Activated CD4-positive, alpha-beta T cell treated with anti-CD3 and anti-CD28 coated beads for 24 hours (primary cell): ENCODE data around the gene CFAP90.

Source experiments
- DNase-seq, 2 donors: peaks; one replicate each; pipeline ENCODE4 v3.0.0-alpha.2; 2020; ENCODE audit warnings: low read depth in 2 of 2

The CFAP90 gene

DNA sequence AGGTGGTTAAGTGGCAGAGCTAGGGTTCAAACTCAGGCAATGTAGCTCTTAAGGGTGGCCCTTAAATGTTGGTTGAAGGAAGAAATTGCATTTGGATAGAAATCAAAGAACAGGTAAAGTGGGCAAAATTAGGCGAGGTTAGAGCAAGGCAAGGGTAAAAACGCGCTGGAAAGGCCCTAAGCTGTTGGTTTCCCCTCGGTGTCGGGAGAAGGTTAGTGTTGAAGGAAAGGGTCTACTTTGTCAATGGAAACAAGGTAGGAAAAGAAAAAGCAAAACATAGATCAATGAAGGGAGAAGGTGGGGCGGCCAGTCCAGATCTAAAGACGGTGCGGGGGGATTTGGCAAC lies 17.5 kb upstream of the CFAP90 start:
- no peak for DNase-seq

DNA sequence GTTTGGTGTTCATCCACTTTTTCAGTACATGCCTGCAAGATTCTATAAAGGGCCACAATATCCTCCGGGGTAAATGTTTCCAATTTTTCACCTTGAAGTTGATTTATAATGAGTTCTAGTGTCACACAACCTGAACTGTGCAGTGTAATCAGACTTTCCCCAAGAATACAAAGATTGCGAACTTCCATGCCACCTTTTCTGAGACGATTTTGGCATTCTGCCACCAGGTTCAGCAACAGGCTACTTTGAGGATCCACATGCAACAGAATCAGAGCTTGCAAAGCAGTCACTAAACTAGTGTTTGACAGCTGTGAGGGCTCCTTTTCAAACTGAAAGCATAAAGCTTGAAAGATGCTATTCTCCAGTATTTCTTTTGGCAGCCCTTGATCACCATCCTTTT lies 16.3 kb upstream of the CFAP90 start:
- DNase-seq: no peak

DNA sequence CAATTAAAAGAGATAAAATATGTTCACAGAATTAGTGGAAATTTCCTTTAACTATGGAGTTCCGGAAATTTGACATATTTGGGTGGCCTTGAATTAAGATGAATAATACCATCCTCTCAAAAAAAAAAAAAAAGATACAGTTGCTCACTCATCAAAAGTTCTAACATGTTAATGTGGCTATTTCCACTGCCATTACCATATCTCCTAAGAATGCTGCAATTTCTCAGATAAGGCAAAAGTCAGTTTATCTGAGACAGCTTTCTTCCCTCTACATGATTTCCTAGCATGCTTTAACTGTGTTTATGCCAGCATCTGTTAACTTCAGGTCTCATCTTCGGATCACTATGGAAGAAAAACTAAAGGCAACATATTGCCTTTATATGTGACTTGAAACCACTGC lies 15.3 kb upstream of the CFAP90 start:
- no peak for DNase-seq

DNA sequence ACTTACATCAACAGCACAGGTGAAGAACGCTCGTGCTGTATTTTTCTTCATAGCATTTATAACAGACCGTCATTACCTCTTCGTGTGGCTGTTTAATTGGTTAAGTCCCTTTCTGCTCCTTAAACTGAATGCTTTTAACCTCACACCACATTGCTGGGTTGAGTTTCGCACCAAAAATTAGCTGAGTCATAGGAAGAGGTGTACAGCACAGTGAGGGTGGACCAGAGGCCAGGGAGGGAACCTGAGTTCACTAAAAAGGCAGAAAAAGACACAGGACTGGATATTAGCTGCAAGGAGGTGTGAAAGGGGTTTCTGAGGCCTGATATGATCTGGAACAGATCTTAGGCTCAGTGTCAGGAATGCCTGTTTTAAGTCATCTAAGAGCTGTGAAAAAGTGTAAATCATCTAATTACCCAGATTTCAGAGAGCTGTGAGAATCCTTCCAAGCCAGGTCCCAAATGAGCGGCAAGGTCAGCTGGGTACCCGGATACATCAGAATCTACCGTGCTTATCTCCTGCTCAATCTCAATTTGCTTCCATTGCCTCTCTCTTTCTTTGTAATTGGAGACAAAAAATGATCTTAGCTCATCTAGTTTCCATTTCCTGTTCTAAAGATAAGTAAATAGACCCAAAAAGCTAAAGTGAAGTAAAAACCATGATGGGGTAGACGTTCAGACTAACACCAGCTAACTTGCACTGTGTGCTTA lies 7.1 kb upstream of the CFAP90 start:
- DNase-seq: no peak

DNA sequence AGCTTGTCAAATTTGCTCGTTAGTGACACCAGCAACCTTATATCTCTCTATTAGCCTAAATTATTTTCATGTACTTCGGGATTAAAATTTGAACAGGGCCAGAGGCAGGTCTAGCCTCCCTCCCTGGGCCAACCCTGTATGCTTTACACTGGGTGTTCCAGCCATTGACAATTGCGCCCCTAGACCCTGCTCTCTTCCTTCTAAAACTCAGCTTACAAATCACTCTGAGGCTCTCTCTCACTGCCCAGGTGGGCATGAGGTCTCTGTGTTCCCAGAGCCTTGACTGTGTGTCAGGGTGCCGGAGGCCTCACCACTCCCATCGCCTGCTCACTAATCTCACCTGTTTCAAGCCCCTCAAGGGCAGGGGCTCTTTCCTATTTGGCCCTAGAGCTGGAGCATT lies 6.4 kb upstream of the CFAP90 start:
- no peak for DNase-seq

DNA sequence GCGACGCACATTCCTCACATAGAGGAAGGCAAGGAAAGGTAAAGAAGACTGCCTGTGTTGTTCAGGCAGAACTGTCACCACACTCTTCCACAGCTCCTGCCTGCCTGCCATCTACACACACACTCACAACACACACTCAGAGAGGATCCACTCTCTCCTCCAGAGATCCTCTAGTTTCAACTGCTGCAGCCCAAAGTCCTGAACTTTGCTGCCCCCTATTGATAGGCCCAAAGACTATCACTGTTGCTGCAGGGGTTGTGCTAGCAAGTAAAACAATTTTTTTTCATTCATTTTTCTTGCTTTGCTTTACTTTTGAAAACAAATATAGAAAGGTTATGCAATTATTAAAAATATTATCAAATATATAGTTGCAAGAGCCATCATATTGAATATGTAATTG lies 5.9 kb upstream of the CFAP90 start:
- DNase-seq: no peak

DNA sequence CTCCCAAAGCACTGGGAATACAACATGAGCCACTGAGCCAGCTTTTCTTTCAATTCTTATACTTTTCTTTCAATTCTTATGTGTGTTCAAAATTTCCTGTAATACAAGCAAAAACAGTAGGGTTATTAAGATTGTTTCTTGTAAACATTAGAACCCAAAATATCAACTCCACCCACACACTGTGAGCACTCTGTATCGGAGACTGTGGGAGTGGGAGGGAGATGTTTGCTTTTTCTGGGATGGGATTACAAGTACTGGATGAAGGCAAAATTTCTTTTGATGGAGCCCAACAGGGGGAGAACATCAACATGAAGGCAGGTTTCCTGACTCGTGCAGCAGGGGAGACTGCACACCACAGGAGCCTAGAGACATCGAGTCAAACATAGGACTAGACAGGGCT lies 4.7 kb upstream of the CFAP90 start:
- DNase-seq: no peak

DNA sequence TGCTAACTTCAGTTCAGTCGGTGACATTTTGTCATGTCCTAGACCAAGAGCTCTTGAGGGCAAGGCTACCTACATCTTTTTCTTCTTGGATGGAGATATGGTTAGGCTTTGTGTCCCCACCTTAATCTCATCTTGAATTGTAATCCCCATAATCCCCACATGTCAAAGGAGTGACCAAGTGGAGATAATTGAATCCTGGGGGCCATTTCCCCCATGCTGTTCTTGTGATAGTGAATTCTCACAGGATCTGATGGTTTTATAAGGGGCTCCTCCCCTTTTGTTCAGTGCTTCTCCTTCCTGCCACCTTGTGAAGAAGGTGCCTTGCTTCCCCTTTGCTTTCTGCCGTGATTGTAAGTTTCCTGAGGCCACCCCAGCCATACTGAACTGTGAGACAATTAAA lies 2.1 kb upstream of the CFAP90 start:
- DNase-seq: no peak

DNA sequence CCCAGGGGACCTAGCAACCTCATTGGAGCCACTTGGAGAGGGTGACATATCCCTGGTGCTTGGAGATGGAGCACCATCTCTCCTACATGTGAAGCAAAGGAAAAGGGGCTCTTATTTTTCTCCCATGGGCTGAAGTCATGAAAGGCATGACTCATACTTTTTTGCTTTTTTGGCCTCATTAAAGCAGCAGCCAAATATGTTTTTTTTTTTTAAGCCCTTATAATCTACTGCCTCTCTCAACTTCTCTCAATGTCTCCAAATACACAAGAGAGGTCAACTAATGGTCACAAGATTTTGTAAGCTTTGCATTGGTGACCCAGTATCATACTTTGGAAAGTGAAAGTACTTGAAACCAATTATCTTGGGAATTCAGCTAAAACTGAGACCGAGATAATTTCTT lies 1.6 kb upstream of the CFAP90 start:
- DNase-seq: no peak

DNA sequence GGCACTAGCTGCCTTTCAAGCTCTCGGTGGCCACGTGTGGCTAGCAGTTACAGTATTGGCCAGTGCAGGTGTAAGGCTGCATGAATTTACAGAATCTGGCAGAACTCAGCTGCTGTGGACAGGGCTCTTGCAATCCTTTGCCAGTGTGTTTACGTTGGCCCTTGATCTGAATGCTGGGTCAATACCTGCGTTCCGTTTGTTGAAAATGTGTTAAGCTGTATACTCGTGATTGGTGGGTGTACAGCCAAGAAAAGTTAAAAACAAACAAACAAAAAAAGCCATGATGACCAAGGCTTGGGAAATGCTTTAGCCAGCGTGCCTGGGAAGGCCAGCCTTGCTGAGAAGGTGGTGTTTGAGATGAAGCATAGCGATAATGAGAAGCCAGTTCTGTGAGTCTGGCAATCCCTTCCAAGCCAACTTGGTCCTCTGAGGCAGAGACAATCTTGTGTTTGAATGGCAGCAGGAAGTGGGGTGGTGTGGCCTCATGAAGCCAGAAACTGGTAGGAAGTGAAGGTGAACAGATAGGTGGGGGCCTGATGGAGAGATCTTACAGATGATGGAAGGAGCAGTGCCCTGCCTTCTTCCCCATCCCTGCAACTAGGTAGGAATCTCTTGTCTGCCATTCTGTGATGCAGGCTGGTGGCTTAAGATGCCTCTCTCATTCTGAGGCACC lies 820 bp upstream of the CFAP90 start:
- DNase-seq: no peak

DNA sequence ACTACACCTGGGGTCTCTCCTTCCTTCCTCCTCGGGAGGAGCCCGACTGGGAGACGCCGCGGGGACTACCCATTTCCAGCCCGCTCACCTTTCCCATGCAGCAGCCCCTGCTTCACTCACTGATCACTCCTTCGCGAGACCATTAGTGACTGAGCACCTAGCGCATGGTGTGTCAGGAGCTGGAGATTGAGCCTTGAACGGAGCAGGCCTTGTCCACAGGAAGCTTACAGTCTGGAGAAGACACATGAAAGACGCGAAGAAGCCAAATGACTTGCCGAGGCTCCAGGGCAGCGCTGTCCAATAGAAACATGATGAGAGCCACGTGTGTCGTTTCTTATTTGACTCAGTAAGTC lies 283 bp upstream of the CFAP90 start:
- no peak for DNase-seq

DNA sequence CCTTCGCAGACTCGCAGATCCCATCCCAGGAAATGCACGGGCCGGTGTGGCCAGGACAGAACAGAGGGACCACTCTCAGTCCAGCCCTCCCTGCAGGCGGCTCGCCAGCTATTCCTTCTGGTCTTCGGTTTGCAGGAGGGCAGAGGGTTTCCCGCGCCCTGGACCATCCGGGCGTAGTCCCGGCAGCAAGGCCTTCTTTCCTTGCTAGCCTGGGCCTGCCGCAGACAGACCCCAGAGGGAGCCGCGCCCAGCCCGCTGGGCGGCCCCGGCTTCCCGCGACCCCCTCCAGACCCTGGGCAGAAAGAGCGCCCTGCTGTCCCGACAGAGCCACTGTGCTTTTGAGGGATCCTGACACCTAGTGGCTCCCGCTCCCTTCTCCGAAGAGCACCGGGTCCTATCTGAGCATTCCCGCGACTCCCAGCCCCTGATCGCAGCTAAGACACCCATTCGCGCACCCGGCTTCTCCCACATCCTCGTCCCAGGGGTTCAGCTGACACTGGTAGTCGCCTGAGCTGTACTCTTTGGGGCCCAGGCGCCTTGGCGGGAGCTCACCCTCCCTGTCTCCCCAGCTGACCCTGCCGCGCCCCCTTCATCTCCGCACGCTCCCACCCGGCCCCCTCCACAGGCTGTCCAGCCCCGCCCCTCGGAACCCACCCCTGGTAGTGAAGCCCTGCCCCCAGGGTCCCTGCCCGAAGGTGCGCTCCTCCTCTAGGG lies 1.1 kb downstream of the CFAP90 start:
- DNase-seq: no peak

DNA sequence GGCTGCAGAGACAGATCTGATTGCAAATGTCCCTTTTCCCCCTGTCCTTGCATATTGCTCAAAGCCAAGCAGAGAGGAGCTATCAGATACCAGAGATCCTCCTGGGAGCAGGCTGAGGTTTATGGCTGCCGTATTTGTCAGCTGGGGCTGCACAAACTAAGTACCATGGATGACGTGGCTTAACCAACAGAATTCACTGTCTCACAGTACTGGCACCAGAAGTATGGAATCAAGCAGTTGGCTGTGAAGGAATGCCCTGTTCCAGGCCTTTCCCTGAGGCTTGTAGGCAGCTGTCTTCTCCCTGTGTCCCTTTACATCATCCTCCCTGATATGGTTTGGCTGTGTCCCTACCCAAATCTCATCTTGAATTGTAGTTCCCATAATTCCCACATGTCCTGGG lies 2.6 kb downstream of the CFAP90 start:
- DNase-seq: no peak

DNA sequence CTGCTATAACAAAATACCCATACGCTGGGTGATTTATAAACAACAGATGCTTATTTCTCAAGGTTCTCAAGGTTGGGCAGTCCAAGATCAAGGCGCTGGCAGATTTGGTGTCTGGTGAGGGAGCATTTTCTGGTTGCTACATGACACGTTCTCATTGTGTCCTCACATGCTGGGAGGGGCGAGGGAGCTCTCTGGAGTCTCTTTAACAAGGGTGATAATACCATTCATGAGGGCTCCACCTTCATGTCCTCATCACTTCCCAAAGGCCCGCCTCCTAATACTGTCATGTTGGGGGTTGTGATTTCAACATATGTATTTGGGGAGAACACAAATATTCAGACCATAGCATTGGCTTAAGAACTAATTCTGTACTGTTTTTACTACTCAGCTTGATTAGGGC lies 4.6 kb downstream of the CFAP90 start:
- no peak for DNase-seq

DNA sequence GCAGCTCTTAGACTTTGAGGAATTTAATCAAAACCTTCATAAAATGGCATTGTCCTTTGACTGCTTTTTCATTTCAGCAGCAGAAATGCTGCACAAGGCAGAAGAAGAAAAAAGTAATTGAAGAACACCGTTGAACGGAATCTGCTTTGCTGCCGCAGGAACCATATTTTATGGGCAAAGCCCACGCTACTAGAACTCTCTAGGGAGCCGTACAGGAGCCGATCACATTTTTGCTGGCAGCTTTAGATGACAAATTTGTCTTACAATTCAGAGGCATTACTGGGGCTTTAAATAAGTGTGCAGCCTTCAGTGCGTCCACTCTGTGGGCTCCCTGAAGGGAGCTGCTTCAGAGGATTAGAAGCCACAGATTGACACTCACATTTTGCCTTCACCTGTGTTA lies 5.4 kb downstream of the CFAP90 start:
- DNase-seq: no peak

DNA sequence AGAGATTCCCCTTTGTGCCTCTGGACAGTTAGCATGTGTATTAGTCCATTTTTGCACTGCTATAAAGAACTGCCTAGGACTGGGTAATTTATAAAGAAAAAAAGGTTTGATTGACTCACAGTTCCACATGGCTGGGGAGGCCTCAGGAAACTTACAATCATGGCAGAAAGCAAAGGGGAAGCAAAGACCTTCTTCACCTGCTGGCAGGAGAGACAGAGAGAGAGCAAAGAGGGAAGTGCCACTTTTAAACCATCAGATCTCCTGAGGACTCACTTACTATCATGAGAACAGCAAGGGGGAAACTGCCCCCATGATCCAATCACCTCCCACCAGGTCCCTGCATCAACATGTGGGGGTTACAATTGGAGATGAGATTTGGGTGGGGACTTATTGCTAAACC lies 6.0 kb downstream of the CFAP90 start:
- DNase-seq: no peak

DNA sequence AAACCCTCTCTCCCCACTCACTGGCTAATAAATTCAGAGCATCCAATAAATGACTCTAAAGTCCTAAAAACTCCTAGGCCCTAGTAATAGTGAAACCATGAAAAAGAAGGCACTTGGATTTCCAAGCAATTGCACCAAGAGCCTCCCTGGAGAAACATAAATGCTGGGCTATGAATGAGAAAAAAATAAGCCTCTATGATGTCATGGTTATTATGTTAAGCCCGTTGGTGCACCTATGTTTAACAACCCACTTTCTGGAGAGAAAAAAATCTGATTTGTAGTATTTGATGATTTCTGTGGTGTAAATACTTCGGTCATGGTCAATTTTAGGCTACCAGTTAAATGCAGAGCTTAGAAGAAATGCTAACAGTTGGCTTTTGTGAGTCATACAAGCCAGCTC lies 8.4 kb downstream of the CFAP90 start:
- no peak for DNase-seq

DNA sequence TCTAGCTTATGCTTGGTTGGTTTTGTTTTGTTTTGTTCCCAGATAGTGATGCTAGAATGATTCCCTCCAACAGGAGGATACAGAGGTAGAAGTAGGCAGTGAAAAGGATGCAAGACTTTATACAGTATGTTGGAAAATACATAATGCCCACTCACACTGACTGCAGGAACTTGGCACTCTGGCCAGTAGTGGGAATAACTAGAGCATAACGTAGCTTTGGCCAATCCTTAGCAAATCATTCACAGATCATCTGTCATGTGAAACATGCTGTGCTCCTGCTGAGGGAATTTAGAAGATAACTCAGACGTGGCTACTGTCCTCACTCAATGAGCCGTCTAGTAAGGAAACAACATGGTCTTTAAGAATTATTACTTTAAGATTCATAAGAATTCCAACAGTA lies 13.5 kb downstream of the CFAP90 start:
- no peak for DNase-seq

DNA sequence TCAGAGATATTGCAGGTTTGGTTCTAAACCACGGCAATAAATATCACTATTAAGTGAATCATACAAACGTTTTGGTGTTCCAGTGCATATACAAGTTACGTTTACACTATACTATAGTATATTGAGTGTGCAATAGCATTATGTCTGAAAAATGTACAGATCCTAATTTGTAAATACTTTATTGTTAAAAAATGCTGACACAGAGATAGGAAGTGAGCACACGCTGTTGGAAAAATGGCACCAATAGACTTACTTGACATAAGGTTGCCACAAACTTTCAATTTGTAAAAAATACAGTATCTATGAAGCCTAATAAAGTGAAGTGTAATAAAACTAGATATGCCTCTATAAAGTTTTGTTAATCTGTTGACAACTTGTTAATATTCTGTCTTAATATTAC lies 16.0 kb downstream of the CFAP90 start:
- no peak for DNase-seq

DNA sequence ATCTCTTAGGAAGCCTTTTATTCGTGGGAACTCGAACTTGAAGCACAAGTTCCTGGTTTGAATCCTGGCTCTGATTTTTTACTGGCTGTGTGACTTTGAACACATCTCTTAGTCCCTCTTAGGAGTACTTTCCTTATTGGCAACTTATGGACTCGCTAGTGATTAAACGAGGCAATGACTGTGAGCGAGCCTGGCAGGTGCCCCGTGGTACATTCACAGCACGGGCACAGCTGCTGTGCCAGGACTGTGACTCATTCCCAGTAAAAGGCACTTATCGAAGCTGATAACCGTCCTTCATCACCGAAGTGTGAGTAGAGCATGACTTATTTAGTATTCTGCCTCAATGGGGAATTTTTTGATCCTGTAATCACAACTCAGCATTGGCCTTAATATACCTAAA lies 22.7 kb downstream of the CFAP90 start:
- DNase-seq: no peak

DNA sequence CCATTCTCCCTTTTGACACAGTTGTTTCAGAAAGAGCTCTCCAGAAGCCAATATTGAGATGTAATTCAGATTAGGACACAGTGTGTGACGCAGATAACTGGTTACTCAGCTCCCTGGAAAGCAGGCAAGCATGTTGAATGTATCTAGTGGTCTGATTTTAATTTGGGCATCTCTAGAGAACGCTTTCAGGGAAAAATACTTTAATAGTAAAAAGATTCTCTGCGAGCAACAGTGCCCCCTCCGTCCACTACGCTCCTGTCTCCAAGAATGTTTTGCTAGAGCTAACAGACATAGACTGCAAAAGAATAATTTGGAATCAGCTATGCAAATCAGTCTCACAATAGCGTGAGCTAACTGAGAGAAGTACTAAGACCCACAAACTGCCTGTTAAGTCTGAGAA lies 23.3 kb downstream of the CFAP90 start:
- DNase-seq: no peak

DNA sequence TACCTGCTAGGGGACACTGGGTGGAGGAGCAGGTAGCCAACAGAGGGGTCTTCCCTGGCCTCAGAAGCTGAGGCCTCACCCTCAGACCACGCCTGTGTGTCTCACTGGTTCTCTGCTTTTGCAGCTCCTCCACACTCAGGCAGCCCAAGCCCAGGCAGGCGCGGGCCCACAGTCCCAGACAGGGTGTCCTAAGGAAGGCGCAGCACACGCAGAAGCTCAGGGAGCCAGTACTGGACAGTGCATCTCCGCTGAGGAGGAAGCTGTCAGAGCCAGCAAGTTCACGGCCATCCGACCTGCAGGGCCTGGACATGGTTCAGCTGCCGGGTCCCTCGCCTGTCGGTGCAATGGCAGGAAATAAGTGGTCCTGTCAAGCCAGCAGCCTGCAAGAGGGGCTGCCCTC lies 25.3 kb downstream of the CFAP90 start:
- DNase-seq: no peak

DNA sequence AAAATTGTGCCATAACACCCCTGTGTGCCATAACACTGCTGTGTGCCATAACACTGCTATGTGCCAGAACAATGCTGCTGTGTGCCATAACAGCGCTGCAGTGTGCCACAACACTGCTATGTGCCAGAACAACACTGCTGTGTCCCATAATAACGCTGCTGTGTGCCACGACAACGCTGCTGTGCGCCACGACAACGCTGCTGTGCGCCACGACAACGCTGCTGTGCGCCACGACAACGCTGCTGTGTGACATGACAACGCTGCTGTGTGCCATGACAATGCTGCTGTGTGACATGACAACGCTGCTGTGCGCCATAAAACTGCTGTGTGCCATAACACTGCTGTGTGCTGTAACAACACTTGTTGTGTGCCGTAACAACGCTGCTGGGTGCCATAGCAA lies 25.9 kb downstream of the CFAP90 start:
- DNase-seq: no peak

DNA sequence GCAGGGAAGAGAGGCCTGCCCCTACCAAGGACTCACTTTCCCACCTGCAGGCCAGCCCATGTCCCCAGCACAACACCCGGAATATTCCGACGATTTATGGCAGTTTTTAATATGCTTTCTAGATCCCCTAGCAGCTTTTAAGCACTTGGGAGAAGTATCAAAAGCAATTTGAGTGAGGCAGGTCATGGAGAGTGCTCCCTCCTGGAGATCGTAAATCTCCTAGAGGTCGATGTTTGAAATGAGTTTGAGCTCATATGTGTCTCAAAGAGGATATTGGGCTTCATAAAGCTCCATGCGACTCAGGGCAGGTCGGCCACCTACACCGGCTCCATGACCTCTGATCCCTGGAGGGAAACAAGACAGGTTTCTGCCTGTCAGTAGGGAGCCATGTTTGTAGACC lies 27.3 kb downstream of the CFAP90 start:
- no peak for DNase-seq
